Measurements from ENCODE around the gene NDUFC1.
"Not testable (repeated sequence)": the region's sequence is repeated elsewhere in the genome, so short reads cannot be mapped to it uniquely, and the experiment has no call there.

The NDUFC1 gene

GRCh38 chr4:139295942-139296299 is 6.4 kb downstream of the NDUFC1 start:
- no peak for DNase-seq

- peak; percentile 66 for DNase-seq
These were observed 6.9 kb downstream of the NDUFC1 start for GRCh38 chr4:139295206-139295941.

- DNase-seq: no peak
These were observed 16.0 kb downstream of the NDUFC1 start for GRCh38 chr4:139286186-139286698.

- DNase-seq: no peak
These were observed 19.6 kb downstream of the NDUFC1 start for GRCh38 chr4:139282721-139283075.

GRCh38 chr4:139282065-139282720 is 20.1 kb downstream of the NDUFC1 start:
- DNase-seq: no peak

- DNase-seq: no peak
These were observed 22.3 kb downstream of the NDUFC1 start, which contains the start of gene MGARP for GRCh38 chr4:139279760-139280620. MGARP (minus strand) TSS chr4:139280225; CDS start chr4:139280158, 67 bp downstream.

GRCh38 chr4:139278912-139279759 is 23.1 kb downstream of the NDUFC1 start:
- DNase-seq: no peak

- DNase-seq: no peak
These were observed 23.8 kb downstream of the NDUFC1 start for GRCh38 chr4:139278485-139278884.

GRCh38 chr4:139275281-139275735 is 27.0 kb downstream of the NDUFC1 start:
- no peak for DNase-seq

- DNase-seq: no peak
These were observed 27.5 kb downstream of the NDUFC1 start for GRCh38 chr4:139274790-139275189.

- DNase-seq: no peak
These were observed 28.4 kb downstream of the NDUFC1 start for GRCh38 chr4:139273835-139274234.

GRCh38 chr4:139267301-139267700 is 35.0 kb downstream of the NDUFC1 start:
- DNase-seq: no peak

GRCh38 chr4:139266583-139267257 is 35.6 kb downstream of the NDUFC1 start:
- peak; percentile 84 for DNase-seq

GRCh38 chr4:139266208-139266582 is 36.1 kb downstream of the NDUFC1 start:
- no peak for DNase-seq

GRCh38 chr4:139265654-139266053 is 36.6 kb downstream of the NDUFC1 start:
- DNase-seq: no peak

- no peak for DNase-seq
These were observed 45.9 kb downstream of the NDUFC1 start for GRCh38 chr4:139256349-139256748.

- DNase-seq: not testable (repeated sequence)
These were observed 46.7 kb downstream of the NDUFC1 start for GRCh38 chr4:139255581-139255980.

GRCh38 chr4:139253713-139254112 is 48.6 kb downstream of the NDUFC1 start:
- no peak for DNase-seq

- DNase-seq: no peak
These were observed 49.2 kb downstream of the NDUFC1 start for GRCh38 chr4:139253046-139253445.

GRCh38 chr4:139247700-139248238 is 54.5 kb downstream of the NDUFC1 start:
- DNase-seq: no peak

- no peak for DNase-seq
These were observed 55.0 kb downstream of the NDUFC1 start for GRCh38 chr4:139247241-139247640.

All from GF-D8 (cell line).